ENCODE measurements around the gene CMSS1. TPM values are rescaled to one million over a fixed set of nuclear protein-coding genes. Genes with fewer than 3 reads are reported as not detected.

CMSS1 gene
- total RNA-seq, 1 experiment from 2014 or later = 117 TPM

DNA sequence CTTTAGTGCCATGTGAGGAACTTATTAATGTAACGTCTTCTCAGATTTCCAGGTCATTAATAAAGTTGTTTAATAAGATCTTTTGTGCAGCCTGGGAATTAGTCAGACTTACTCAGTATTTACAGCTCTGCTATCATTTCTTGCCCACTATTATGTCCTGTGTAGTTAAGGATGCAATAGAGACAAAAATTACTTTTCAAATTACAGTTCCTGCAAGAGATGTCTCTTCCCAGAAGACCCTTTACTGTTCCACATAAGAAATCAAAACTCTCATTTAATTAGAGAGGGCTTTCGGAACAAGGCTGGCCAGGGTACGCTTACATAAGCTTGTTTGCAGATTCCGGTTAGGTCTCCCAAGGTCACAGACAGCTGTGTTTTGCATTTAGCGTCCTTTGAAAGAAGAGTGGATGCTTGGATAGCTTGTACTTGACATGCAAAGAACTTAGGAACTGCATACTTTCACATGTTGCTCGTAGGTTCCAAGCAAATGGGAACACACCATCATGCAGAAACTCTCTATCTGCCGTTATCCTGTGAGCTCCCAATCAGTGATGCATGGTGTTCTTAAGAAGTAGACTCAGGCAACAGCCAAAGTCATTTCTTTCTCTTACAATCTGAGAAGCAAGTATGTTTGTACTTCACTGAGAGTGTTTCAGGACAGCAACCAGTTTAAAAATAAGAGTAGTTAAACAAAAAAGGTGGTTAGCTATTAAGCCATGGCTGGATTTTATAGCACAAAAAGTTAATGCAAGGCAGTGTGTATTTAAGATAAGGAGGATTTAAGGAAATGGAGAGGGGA lies 259.3 kb downstream of the CMSS1 start:
- Mint-ChIP-seq H3K9me3 (ENCODE audit: unreplicated experiment) (no peaks in the 10 kb centered on the region), H3K4me3 (ENCODE audit: unreplicated experiment) (no peak overlapping the region), H3K27ac (ENCODE audit: low read depth, unreplicated experiment) (no peak overlapping the region), H3K36me3 (ENCODE audit: insufficient read depth, unreplicated experiment) (no peaks in the 10 kb centered on the region), H3K27me3 (ENCODE audit: insufficient read depth, unreplicated experiment) (no peaks in the 10 kb centered on the region), H3K4me1 (ENCODE audit: insufficient read depth, unreplicated experiment) (no peaks in the 10 kb centered on the region)
- TF ChIP-seq, protein P1, sequence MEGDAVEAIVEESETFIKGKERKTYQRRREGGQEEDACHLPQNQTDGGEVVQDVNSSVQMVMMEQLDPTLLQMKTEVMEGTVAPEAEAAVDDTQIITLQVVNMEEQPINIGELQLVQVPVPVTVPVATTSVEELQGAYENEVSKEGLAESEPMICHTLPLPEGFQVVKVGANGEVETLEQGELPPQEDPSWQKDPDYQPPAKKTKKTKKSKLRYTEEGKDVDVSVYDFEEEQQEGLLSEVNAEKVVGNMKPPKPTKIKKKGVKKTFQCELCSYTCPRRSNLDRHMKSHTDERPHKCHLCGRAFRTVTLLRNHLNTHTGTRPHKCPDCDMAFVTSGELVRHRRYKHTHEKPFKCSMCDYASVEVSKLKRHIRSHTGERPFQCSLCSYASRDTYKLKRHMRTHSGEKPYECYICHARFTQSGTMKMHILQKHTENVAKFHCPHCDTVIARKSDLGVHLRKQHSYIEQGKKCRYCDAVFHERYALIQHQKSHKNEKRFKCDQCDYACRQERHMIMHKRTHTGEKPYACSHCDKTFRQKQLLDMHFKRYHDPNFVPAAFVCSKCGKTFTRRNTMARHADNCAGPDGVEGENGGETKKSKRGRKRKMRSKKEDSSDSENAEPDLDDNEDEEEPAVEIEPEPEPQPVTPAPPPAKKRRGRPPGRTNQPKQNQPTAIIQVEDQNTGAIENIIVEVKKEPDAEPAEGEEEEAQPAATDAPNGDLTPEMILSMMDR (IDR thresholded peaks at IDR 0.05; ENCODE audit: unreplicated experiment) = no peak
- POLR2A ChIA-PET = interaction anchor here (0.6 kb wide), 1 partner anchor 29 kb away, joined by 3 read pairs; no protein-coding TSS in a partner anchor
- CTCF ChIA-PET = interaction anchor here (0.6 to 1.9 kb wide), 8 partner anchors 8 to 669 kb away, joined by 3 to 6 read pairs (median 3); no protein-coding TSS in a partner anchor
- BruUV-seq (replicated peaks) = no TSS peak
- DNase-seq (ENCODE audit: unreplicated experiment) = no peak
- intact Hi-C loops (cut with micrococcal nuclease) = no loop called here

DNA sequence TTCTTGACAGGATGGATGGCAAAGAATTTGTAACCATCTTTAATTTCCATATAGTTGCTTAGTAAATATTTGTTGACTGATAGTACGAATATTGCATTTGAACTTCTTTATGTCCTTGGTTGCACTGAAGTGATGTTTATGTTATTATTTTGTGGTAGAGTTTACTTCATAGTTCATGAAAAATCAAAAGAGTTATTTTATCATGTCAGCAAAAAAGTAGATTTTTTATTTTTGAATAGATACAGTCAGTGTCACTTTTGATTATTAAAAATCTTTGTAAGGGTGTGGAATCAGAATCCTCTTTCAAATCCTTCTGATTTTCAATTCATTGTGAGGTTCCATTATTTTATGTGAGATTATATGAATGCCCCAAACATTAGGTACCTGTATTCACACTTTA lies 261.7 kb downstream of the CMSS1 start:
- TF ChIP-seq, protein P1 (IDR thresholded peaks at IDR 0.05; ENCODE audit: unreplicated experiment) = no peak
- Mint-ChIP-seq H3K4me1 (ENCODE audit: insufficient read depth, unreplicated experiment) (no peaks in the 10 kb centered on the region), H3K4me3 (ENCODE audit: unreplicated experiment) (no peak overlapping the region), H3K9me3 (ENCODE audit: unreplicated experiment) (no peaks in the 10 kb centered on the region), H3K27ac (ENCODE audit: low read depth, unreplicated experiment) (no peak overlapping the region), H3K27me3 (ENCODE audit: insufficient read depth, unreplicated experiment) (no peaks in the 10 kb centered on the region), H3K36me3 (ENCODE audit: insufficient read depth, unreplicated experiment) (peaks cover 10% of the 10 kb centered on the region)
- no peak for DNase-seq (ENCODE audit: unreplicated experiment)
- BruUV-seq (replicated peaks) = no TSS peak
- POLR2A ChIA-PET = no interaction called here
- CTCF ChIA-PET = interaction anchor here (0.6 to 1.4 kb wide), 3 partner anchors 11 to 269 kb away, joined by 3 to 6 read pairs (median 4); no protein-coding TSS in a partner anchor
- intact Hi-C loops (cut with micrococcal nuclease) = no loop called here

DNA sequence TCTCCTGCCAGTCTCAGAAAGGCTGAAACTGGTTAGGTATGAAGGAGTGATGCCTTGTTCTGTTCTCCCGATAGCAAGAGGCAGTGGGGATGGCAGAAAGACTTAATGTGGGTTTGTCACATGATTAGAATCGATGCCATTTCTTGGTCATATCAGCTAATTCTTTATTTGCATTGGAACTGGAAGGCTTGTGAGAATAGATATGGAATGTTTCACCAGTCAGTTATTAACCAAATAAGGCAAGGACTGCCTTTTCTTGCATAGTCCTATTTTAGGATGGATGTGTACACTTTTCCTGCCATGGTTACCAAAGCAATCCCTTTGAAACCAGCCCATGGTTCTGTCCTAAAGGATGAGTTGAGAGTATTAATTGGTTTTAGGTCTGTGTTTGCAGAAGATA lies 262.9 kb downstream of the CMSS1 start:
- no TSS peak for BruUV-seq (replicated peaks)
- Mint-ChIP-seq H3K9me3 (ENCODE audit: unreplicated experiment) (no peaks in the 10 kb centered on the region), H3K27me3 (ENCODE audit: insufficient read depth, unreplicated experiment) (no peaks in the 10 kb centered on the region), H3K36me3 (ENCODE audit: insufficient read depth, unreplicated experiment) (peaks cover 10% of the 10 kb centered on the region), H3K4me1 (ENCODE audit: insufficient read depth, unreplicated experiment) (no peaks in the 10 kb centered on the region), H3K27ac (ENCODE audit: low read depth, unreplicated experiment) (no peak overlapping the region), H3K4me3 (ENCODE audit: unreplicated experiment) (no peak overlapping the region)
- DNase-seq (ENCODE audit: unreplicated experiment) = no peak
- TF ChIP-seq, protein P1 (IDR thresholded peaks at IDR 0.05; ENCODE audit: unreplicated experiment) = no peak
- ChIA-PET POLR2A (interaction anchor here (0.6 kb wide), 1 partner anchor 187 kb away, joined by 3 read pairs; no protein-coding TSS in a partner anchor), CTCF (interaction anchor here (0.6 to 1.2 kb wide), 3 partner anchors 9 to 12 kb away, joined by 3 to 8 read pairs (median 4); no protein-coding TSS in a partner anchor)
- intact Hi-C loops (cut with micrococcal nuclease) = no loop called here

DNA sequence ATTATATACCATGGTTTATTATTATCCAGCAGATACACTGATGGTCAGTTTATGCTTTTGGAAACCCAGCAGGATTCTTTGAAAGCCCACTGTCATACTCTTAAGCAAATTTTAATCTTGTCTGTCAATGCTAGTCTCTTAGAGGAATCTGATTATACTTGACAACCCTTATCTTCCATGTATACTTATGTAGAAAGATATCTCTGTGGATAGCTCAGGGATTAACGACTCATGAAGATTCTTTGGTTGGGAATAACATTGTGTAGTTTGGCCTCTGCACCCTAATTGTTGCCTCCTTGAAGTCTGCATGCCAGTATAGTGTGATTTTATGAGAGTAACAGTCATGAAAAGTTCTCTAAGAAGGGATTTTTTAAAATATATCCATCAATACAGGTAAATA lies 263.6 kb downstream of the CMSS1 start:
- H3K27me3 Mint-ChIP-seq (ENCODE audit: insufficient read depth, unreplicated experiment) = no peaks in the 10 kb centered on the region
- BruUV-seq (replicated peaks) = no TSS peak

More for the DNA sequence above, 263.6 kb downstream of the CMSS1 start:
- Mint-ChIP-seq H3K36me3 (ENCODE audit: insufficient read depth, unreplicated experiment) (peaks cover 10% of the 10 kb centered on the region), H3K27ac (ENCODE audit: low read depth, unreplicated experiment) (no peak overlapping the region), H3K4me3 (ENCODE audit: unreplicated experiment) (no peak overlapping the region), H3K4me1 (ENCODE audit: insufficient read depth, unreplicated experiment) (no peaks in the 10 kb centered on the region), H3K9me3 (ENCODE audit: unreplicated experiment) (no peaks in the 10 kb centered on the region)
- TF ChIP-seq, protein P1 (IDR thresholded peaks at IDR 0.05; ENCODE audit: unreplicated experiment) = no peak
- no peak for DNase-seq (ENCODE audit: unreplicated experiment)
- POLR2A ChIA-PET = no interaction called here
- CTCF ChIA-PET = interaction anchor here (1.7 kb wide), 1 partner anchor 12 kb away, joined by 4 read pairs; no protein-coding TSS in a partner anchor
- intact Hi-C loops (cut with micrococcal nuclease) = no loop called here

Data from MCF 10A (cell line).